CD4-positive, alpha-beta T cell treated with Interleukin-1 beta for 1 hour (primary cell): ENCODE data around the gene BEND3.
"Not testable (repeated sequence)": the region's sequence is repeated elsewhere in the genome, so short reads cannot be mapped to it uniquely, and the experiment has no call there.

Experiments
- DNase-seq, 2 donors: peaks; one replicate each; pipeline ENCODE4 v3.0.0-alpha.2; 2020 to 2022

BEND3 gene

DNA sequence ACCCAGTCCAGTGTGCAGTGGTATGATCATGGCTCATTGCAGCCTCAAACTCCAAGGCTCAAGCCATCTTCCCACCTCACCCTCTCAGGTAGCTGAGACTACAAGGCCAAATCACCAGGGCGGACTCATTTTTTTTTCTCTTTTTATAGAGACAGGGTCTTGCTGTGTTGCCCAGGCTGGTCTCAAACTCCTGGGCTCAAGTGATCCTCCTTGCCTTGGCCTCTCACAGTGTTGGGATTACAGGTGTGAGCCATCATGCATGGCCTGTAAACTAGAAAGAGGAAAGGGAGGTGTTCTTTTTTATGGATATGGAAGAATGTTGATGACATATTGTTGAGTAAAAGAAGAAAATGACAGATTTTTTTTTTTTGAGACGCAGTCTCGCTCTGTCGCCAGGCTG is 5.1 kb upstream of the BEND3 start:
- no peak for DNase-seq

GRCh38 chr6:107118976-107119375 is 3.7 kb upstream of the BEND3 start:
- DNase-seq: no peak

DNA sequence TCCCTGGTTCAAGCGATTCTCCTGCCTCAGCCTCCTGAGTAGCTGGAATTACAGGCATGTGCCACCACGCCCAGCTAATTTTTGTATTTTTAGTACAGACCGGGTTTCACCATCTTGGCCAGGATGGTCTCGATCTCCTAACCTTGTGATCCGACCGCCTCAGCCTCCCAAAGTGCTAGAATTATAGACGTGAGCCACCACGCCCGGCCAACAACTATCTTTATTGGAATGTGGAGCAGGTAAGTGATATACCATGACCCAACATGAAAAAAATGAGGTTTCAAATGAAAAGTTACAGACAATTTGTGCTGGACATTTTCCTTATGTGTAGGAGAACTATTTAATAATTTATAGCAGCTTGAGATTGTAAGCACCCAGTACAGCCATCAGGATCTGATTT is 3.2 kb upstream of the BEND3 start:
- not testable (repeated sequence) for DNase-seq

- DNase-seq: no peak
Observed at GRCh38 chr6:107116931-107117330, 1.6 kb upstream of the BEND3 start.

- DNase-seq: peak; percentile 3 to 11
Observed at GRCh38 chr6:107116328-107116892, 1.1 kb upstream of the BEND3 start.

DNA sequence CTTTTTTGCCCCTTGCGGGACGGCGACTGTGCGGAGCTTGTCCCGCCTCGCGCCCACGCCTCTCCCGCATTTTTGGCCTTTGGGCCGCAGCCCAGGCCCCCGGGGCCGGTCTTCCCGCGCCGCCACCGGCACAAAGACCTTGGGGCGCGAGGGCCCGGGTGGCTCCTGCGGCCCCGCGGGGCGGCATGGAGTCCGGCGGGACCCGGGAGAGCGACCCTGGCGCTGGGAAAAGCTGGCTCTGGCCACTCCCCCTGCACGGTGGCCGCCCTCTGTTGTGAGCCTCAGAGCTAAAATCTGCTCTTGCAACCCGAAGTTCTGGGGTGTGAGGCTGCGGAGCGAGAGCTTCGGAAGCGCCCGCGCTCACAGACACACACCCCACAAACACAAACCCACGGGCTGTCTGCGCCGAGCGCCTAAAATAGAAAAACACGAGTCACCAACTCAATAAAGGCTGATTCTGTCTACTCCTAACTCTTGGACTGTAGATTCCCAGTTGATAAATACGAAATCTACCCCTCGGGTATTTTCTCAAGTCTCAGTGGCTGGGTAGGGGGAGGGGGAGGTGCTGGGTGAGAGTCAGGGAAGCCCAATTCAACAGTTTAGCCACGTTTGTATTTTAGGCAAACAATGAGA is 496 bp upstream of the BEND3 start:
- peak in 1 of 2 donors; percentile 16 for DNase-seq

DNA sequence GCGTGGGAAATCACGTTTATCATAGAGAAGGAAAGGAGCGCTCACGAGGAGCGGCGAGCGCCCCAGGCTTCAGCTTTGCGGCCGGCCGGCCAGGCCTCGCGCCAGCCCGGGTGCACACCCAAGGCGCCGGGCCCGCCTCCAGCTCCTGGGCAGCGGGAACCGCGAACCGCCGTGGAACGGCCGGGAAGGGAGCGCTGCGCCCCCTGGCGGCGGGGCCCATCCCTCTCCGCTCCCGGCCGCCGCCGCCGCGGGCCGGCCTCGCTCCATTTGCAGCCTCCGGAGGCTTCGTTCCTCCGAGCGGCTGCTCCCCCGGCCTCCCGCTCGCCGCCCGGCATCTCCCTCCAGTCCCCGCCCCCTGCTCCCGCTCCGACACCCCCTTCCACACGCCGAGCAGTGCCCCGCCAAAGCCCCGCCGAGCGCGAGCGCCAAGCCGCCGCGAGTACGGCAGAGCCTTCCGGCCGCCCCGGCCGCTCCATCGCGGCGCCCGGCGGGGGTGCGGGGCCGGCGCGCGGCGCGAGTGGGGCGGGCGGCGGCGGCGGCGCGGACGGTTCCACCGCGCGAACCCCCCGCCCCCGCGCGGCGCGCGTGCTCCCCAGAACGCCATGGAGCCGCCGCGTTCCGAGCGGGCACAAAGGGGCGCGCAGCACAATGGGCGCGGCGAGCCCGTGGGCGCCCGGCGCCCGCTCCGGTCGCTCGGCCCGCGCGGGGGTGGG is 946 bp downstream of the BEND3 start:
- DNase-seq: peak; percentile 66 to 72

- no peak for DNase-seq
Observed at GRCh38 chr6:107110200-107110599, 5.1 kb downstream of the BEND3 start.

DNA sequence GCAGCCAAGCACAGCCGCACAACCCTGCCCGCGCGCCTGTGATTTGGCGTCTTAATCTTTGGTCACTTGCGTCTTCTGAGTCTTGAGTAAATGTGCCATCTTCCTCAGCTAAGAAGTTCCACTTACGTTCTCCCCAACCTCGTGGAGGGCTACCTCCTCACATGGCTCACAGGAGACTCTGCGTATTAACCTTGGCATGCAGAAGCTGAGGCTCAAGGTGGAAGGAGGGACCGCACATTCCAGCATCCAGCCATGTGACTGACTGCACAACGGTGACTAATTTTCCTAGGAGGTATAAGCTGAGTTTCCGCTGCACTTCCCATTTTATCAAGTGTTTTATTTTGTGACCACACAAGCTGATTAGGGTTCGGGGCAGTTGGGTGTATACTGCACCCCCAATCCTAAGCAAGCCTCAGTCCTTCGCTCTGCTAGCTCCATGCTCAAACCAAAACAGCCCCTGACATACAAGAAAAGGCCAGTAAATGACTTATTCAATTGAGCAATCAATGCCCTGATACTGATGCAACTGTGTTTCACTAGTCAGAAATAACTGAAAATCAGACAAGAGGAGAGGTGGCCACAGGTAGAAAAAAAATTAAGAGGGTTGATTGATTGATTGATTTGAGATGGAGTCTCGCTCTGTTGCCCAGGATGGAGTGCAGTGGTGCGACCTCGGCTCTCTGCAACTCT is 7.0 kb downstream of the BEND3 start:
- no peak for DNase-seq

- DNase-seq: no peak
Observed at GRCh38 chr6:107107791-107108190, 7.5 kb downstream of the BEND3 start.

- no peak for DNase-seq
Observed at GRCh38 chr6:107106165-107106564, 9.2 kb downstream of the BEND3 start.

DNA sequence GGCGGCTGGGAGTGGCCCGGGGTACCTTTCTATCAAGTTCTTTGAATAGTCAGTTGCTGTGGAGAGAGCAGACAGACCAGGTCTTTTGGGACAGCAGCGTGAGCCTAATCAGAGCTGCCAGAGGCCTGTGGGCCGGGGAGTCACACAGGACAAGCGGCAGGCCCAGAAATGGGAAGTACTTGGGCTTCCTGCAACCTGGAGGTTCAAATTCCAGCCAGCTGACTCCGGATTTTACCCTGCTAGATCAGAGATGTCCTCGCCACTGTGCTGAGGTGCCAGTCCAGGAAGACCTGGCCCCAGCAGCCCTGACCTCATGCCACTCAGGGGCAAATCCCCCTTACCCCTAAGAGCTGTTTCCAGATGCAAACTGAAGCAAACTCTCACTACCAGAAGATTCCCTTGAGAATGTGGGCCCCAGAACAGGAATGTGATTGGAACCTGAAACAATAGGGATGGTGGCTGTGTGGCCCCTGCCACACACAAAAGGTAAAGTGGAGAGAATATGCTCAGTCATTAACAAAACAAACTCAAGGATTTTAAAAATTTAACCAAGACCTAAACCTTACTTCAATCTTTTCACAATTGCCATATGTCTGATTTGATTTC is 9.7 kb downstream of the BEND3 start:
- no peak for DNase-seq

DNA sequence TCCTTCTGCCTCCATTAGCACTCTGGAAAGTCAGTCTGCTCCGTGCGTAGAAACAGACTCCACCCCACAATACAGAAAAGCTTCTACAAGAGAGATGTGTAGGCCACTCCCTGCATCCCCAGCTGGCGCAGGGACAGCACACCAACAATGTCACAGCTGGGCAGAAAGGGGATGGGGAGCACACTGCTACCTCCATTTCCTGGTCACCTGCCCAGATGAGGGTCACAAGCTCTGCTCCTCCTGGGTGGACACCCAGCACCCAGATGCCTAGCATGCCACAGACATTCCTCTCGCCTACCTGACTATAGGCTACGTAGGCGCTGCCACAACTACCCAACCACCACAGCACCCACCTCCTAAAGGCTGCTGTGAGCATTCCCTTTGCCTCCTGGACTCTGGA is 12.2 kb downstream of the BEND3 start:
- no peak for DNase-seq

- DNase-seq: no peak
Observed at GRCh38 chr6:107102414-107102805, 12.9 kb downstream of the BEND3 start.

DNA sequence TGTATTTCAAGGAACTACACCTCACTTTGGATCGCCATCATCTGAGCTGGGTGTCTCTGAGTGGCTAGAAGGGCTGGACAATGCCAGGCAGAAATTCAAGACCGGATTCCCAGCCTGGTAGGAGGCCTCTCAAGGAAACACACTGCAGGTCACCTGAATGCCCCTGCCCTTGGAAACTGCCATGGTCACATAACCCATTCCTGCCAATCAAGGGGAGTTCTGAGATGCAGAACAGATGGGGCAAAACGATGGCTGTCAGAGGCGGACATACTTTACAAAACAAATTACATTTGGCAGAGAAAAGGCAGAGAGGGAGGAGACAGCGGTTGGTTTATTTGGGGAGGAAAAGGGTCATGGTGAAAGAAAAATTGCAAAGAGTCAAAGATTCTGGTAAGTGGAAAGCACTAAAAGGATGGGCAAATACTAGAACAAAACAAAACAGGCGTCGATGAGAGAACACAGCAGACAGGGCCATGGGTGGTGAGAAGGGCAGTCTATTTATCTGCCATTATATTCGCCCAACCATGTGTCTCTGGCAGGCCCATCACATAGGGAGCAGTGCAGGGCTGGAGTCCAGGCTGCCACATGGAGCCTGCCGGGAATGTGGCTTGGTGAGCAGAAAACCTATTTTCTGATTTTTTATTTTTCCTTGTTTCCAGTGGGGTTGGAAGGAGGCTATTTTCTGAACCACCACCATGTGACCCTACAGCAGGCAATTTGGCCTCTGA is 13.5 kb downstream of the BEND3 start:
- DNase-seq: no peak

GRCh38 chr6:107101211-107101610 is 14.1 kb downstream of the BEND3 start:
- DNase-seq: no peak

DNA sequence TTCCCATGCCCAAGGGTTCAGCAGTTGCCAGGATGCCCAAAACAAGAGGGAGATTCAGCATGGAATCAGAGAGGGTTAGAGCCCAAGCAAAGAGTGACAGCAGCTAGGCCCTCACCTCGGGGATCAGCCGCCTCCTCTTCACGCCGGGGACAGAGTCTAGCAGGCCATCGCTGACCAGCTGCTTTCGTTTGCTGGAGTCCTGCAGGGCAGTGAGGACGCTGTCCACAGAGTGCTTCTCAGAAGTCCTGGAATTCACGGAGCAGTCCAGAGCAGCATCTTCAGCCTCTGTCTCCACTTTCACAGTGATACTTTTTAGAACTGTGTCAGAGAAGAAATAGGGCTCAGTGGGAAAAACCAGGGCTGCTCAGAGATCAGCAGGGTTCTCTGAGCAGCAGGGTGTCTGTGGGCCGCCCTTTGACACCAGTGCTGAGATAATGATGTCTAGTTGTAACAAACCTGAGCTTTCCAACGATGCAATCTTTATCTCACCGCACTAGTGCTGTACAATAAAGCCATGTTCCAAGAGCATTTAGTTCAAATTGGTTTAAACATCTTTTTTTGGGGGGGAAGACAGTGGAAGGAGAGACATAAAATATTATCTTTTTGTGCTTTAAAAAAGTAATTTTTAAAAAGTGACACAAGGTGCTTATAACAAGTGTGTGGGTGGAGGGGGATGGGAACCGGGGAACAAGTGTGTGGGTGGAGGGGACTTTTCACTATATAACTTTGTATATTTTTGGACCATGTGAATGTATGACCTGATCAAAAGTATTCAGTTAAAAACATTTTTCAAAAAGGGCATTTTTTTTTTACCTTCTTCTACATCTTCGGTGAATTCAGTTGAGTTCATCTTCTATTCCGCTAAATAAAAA is 16.6 kb downstream of the BEND3 start:
- DNase-seq: no peak

- not testable (repeated sequence) for DNase-seq
Observed at GRCh38 chr6:107084459-107084858, 30.9 kb downstream of the BEND3 start.

- DNase-seq: no peak
Observed at GRCh38 chr6:107083921-107084320, 31.4 kb downstream of the BEND3 start.

GRCh38 chr6:107083047-107083768 is 32.1 kb downstream of the BEND3 start:
- DNase-seq: no peak

- no peak for DNase-seq
Observed at GRCh38 chr6:107082045-107082444, 33.3 kb downstream of the BEND3 start.
